Sigmoid colon (tissue), 4 donors: ENCODE measurements around the gene ASAP3.

Experiments
- CTCF ChIP-seq, 4 experiments: fragments of 450-650 bp in 3 of 4; fragments of 200-600 bp in 1 of 4; IDR thresholded peaks; one replicate each; pipeline ENCODE4 v1.5.1; 2016 to 2019; ENCODE audit warnings: antibody characterized with exemption in 4 of 4, mild to moderate bottlenecking in 3 of 4, moderate library complexity in 2 of 4
- EP300 ChIP-seq, 4 donors: sonication (generic); formaldehyde crosslinking; IDR thresholded peaks; one replicate each; pipeline ENCODE4 v1.6.1; 2017; ENCODE audit warnings: antibody characterized with exemption in 4 of 4
- POLR2A ChIP-seq, 2 donors: fragments of 450-650 bp; IDR thresholded peaks; one replicate each; pipeline ENCODE4 v1.6.1; 2016; ENCODE audit warnings: antibody characterized with exemption in 2 of 2, mild to moderate bottlenecking in 2 of 2, moderate library complexity in 2 of 2

DNA sequence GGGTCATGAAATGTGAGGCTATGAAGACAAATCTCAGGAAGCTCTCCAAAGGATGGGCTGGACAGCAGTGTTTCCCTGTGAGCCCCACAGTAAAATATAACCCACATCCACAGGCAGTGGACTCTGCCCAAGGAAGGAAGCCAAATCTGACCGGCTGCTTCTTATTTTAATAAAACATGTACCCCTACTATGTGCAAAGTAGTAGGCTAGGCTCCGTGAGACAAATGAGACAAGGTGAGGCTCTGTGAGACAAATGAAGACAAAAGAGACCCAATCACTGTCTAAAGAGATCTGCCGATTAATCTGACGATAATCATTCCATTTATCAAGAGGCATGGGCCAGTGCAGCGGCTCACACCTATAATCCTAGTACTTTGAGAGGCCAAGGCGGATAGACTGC lies 2.1 kb downstream of the ASAP3 start:
- TF ChIP-seq CTCF (IDR thresholded peaks at IDR 0.05) (no peak), POLR2A (IDR thresholded peaks at IDR 0.05) (no peak), EP300 (IDR thresholded peaks at IDR 0.05) (no peak)
